GM10266 (cell line): ENCODE measurements around the gene GTF2F1.

ENCODE experiments used
- DNase-seq: peaks from one replicate; pipeline ENCODE4 v3.0.0; 2012; ENCODE audit errors: extremely low spot score
- CTCF ChIP-seq: IDR thresholded peaks from 2 replicates; pipeline ENCODE4 v1.5.1; 2012; ENCODE audit warnings: mild to moderate bottlenecking, low read depth; ENCODE audit not compliant: control insufficient read depth, insufficient read depth; ENCODE audit errors: missing control alignments

The GTF2F1 gene

GRCh38 chr19:6340493-6341201 lies 52.3 kb downstream of the GTF2F1 start:
- TF ChIP-seq CTCF = no peak

GRCh38 chr19:6334490-6335285 lies 58.3 kb downstream of the GTF2F1 start:
- TF ChIP-seq CTCF = no peak
- no peak for DNase-seq

More at GRCh38 chr19:6340493-6341201, 52.3 kb downstream of the GTF2F1 start:
- DNase-seq = no peak

GRCh38 chr19:6333439-6333838 lies 59.5 kb downstream of the GTF2F1 start, which contains the start of gene ACER1:
Gene ACER1, minus strand, starts transcription at chr19:6333612. Its CDS starts 61 bp downstream, at chr19:6333551.
- no peak for TF ChIP-seq CTCF
- no peak for DNase-seq
